HG03520 (cell line): Measurements from ENCODE around the gene C10orf88.

Source experiments
- ATAC-seq: cut with Tn5 transposase; IDR thresholded peaks from one replicate; pipeline ENCODE4 v1.9.1; 2021; ENCODE audit warnings: mild to moderate bottlenecking, moderate library complexity; ENCODE audit not compliant: unreplicated experiment

C10orf88 gene, protein sequence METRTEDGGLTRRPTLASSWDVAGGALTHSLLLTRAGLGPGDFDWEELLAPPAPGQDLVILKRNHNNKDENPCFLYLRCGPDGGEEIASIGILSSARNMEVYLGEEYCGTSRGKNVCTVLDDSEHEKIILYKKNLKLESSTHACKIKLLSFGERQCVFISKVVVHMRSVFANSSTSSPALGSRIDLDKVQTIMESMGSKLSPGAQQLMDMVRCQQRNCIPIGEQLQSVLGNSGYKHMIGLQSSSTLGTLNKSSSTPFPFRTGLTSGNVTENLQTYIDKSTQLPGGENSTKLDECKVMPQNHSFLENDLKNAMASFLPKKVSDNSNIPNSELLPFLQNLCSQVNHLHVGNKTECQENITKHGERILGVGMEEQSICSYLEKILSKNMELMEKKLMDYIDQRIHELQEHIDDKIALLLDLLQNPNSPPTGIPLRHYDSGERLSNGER

DNA sequence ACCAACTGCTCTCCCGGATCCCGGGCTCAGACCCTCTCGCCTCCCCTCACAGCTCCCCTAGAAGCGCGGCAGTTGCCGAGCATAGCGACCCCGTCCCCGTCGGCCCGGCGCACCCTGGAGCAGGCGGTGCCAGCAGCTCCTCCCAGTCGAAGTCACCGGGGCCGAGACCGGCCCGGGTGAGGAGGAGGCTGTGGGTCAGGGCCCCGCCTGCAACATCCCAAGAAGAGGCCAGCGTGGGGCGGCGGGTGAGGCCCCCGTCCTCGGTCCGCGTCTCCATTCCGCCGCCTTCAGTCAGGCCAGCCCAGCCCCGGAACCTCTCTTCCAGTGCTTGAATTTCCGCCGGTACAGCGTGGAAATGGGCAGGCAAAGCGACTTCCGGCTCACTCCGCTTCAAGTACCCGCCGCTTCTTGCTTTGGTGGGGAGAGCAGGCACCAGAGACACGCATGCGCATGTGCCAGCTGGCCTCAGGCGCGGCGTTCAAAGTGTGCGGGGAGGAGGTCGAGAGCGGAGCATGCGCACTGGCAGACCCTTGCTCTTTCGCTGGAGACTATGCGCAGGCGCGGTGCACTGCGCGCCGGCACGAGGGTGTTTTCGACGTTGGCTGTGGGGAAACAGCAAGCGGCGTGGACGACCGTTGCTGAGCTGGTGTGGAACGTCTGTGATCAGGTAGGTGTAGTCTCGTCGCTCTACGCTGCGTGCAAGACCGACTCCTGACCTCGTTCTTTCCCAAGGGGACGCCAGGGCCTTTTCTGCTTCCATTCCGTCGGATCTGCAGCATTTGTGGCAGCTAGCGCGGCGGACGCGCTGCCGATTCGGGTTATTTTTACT is at the start of gene C10orf88:
C10orf88 (minus strand) TSS at position 326 of the 829 bp plus-strand sequence; CDS start at position 277, 49 bp downstream.
- ATAC-seq: peak; percentile 96

DNA sequence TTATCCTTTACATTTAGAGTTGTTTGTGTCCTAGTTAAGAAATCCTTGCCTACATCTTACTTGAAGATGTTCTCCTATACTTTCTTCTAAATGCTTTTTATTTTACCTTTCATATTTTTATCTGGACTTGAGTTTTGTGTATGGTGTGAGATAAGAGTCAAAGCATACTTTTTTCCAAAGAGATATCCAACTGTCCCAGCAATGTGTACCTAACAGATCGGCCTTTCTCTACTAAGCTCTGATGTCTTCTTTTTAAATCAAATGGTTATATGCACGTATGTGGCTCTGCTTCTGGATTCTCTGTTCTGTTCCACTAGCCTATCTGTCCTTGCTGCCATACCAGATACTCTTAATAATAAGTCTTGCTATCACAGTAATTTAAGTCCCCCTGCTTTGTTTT is 47.3 kb upstream of the C10orf88 start:
- ATAC-seq: no peak

DNA sequence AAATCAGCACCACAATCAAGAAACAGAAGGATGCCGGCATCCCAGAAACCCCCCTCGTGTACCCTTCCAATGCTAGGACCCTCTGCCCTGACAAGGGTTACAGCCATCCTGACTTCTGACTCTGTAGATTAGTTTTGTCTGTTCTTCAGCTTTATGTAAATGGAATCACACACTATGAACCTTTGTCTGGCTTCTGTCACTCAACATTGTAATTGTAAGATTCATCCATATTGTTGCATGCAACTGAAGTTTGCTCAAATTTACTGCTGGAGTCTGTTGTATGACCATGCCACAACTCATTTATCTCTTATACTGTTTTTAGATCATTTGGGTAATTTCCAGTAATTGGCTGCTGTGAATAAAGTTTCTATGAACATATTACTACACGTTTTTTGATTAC is 46.1 kb upstream of the C10orf88 start:
- ATAC-seq: no peak

DNA sequence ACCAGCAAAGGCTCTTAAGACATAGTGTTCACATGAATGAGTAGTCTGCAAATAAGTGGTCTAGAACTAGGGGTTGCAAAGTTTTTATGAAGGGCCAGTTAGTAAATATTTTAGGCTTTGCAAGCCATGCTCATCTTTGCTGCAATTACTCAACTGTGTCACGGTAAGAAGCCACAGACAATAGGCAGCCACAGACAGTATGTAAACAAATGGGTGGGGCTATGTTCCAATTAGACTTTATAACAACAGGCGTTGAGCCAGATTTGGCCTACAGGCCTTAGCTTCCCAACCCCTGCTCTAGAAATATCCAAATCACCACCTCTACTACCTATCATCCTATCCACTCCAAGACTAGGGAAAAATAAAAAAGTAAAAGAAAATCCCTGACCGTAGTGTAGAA is 45.3 kb upstream of the C10orf88 start:
- no peak for ATAC-seq

DNA sequence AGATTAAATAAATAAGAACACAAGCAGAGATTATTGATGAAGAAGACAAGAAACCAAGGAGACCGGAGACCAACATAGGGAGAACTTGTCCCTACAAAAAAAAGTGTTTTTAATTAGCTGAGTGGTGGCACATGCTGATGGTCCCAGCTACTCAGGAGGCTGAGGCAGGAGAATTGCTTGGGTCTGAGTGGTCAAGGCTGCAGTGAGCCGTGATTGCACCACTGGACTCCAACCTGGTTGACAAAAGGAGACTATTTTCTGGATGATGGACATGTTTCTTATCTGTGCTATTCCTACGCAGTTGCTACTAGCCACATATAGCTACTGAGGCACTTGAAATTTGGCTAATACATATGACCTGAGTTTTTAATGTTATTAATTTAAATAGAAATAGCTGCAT is 44.9 kb upstream of the C10orf88 start:
- ATAC-seq: no peak

DNA sequence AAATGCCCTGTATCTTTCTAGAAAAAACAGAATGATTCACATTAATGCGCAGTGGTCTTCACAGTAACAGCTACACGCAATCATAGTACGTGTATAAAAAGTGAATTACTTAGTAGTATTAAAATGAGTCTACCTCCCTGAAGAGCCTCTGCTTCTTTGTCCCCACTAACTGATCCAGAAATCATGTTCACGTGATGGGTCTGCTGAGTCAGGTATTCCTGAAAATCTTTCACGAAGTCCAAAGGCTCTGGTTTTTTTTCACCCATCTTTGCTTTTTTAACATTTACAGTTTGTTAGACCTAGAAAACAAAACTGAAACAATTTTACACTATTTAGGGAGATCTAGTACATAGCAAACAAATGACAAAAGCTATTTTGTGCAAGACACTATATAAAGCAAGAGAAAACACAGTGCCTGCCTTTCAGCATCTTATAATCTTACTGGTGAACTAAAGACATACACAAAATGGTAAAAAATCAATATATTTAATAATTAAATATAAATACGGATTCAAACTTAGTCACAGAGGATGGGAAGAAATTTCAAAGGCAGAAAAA is 44.4 kb upstream of the C10orf88 start:
- no peak for ATAC-seq

DNA sequence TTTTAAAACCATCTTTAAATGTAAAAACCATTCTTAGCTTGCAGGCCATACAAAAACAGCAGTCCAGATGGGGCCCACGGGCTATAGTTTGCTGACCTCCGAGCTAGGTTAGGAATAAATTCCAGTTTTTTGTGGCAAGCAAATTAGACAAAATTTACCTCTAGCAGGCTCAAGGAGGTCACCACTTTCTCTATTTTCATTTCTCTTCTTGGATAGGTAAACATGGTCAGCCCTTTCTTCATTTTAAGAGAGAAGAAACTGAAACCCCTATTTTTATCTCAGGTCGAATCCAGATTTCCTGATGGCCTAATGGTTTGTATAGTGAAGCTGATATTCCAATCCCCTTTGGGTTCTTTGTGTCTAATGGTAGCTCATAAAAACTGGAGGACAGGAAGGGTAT is 43.8 kb upstream of the C10orf88 start:
- no peak for ATAC-seq

- ATAC-seq: no peak
Observed at GRCh38 chr10:122995936-122996335, 41.9 kb upstream of the C10orf88 start.

DNA sequence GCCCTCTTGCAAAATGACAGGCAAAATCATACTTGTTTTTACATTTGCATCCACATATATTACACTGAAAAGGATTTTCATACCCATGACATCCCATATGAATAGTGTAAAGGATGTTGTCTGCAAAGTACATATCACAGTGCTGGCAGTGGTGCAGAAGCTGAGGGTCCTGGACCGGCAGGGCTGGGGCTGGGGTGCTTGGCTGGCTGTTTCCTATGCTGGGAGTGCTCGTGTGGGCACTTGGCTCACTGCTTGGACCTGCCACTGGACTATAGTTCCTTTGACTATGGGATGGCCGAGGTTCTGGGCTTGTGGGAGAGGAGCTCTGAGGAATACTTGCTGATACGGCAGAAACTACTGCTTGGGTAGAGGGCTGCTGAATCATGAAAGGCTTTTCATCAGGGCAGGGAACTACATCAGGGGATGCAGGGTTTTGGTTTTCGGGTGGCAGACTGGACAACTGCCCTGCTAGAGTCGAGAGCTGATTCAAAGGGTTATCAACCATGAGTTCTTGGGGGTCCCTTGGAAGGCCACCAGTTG is 39.8 kb upstream of the C10orf88 start:
- ATAC-seq: no peak

- ATAC-seq: no peak
Observed at GRCh38 chr10:122992031-122992585, 38.1 kb upstream of the C10orf88 start.

DNA sequence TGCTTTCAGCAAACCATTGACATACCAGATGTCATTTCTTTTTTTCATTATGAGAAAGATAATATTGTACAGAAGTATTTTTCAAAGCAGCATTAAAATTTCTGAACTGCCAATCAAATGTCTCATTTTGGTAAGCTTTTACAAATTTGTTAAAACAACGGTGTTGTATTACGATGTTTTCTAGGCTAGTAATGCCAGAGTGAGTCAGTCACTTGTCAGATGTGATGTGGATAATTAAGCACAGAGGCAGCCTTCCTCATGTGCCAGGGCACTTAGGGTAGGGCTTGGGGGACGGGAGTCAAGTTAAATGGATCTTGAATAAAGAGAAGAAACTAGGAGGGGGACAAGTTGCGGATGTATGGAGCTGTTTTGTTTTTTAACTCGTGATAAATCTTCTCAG is 36.3 kb upstream of the C10orf88 start:
- ATAC-seq: no peak

DNA sequence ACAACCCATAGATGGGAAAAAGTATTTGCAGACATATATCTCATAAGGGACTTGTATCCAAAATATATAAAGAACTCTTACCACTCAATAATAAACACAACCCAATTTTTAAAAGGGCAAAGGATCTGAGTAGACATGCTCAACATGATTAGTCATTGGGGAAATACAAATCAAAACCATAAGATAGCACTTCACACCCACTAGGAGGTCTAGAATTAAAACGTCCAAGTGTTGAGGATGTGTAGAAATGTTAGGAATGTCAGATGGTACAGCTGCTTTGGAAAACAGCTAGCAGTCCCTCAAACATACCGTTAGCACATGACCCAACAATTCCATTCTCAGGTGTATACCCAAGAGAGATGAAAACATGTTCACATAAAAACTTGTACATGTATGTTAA is 34.5 kb upstream of the C10orf88 start:
- no peak for ATAC-seq

- ATAC-seq: no peak
Observed at GRCh38 chr10:122986335-122986734, 32.3 kb upstream of the C10orf88 start.

GRCh38 chr10:122984708-122985107 is 30.7 kb upstream of the C10orf88 start:
- ATAC-seq: no peak

- ATAC-seq: no peak
Observed at GRCh38 chr10:122983898-122984297, 29.9 kb upstream of the C10orf88 start.

- ATAC-seq: no peak
Observed at GRCh38 chr10:122981066-122981464, 27.0 kb upstream of the C10orf88 start.

DNA sequence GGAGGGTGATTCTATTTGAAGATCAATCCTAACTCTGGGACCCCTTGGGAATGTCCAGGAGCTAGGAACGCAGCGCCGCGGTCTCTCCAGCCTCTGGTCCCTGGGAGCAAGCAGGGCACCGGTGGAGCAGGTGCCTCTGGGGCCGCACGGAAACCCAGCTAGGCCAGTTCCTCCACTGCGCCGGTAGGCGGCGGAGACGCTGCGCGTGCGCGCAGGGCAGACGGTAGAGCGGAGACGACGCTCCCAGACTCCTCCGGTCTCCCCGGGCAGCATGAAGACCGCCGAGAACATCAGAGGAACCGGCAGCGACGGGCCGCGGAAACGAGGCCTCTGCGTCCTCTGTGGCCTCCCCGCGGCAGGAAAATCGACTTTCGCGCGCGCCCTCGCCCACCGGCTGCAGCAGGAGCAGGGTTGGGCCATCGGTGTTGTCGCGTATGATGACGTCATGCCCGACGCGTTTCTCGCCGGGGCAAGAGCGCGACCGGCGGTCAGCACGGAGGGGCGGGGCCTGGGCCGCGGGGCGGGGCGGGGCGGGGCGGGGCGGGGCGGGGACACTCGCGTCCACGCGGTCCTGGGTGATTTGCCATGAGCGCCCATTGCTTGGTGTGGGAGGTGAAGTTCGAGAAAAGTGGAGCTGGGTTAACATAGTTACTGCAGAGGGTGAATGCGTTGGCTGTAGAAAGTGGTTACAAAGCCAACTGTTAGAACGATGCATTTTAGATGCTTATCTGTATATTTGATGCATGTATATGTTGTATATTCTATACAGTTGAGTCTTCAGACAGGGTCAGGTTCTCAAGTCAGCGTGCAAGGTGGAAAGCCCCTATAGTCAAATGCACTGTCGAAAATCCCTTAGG is 26.4 kb upstream of the C10orf88 start, which contains the start of gene PSTK:
PSTK (plus strand) TSS at position 193 of the 857 bp plus-strand sequence; CDS start at position 272, 79 bp downstream.
- ATAC-seq: peak; percentile 89

DNA sequence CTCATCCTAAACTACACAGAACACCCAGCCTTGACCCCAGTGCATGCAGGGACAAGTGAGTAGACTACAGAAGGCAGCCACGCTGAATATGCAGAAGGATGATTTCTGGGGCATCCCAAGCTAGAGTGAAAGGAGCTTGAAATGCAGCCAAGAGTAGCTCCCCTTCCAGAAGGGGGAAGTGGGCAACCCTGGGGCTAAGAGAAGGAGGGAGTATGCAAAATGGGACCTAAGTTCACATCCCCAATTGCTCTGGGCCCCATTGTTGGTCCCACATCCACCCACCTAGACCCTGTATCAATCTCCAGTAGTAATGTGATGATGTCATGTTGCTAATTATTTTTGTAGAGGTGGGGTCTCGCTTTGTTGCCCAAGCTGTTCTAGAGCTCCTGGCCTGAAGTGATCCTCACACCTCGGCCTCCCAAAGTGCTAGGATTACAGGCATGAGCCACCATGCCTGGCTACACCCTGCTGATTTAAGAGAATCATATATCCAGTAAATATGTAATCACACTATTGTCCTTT is 20.6 kb upstream of the C10orf88 start:
- no peak for ATAC-seq

GRCh38 chr10:122974023-122974422 is 20.0 kb upstream of the C10orf88 start:
- ATAC-seq: no peak

DNA sequence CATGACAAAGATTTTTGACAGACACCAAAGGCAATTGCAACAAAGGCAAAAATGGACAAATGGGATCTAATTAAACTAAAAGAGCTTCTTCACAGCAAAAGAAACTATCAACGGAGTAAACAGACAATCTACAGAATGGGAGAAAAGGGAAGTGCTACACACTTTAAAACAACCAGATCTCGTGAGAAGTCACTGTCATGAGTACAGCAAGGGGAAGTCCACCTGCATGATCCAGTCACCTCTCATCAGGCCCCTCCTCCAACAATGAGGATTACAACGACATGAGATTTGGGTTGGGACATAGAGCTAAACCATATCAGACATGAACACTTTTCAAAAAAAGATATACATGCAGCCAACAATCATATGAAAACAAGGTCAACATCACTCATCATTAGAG is 14.7 kb upstream of the C10orf88 start:
- no peak for ATAC-seq
